Measurements from ENCODE around the gene NRG4. TPM values are rescaled to one million over a fixed set of nuclear protein-coding genes. Genes with fewer than 3 reads are reported as not detected.

Gene NRG4
- total and polyA plus RNA-seq, 11 donors: 1.1 TPM; not detected in 10

DNA sequence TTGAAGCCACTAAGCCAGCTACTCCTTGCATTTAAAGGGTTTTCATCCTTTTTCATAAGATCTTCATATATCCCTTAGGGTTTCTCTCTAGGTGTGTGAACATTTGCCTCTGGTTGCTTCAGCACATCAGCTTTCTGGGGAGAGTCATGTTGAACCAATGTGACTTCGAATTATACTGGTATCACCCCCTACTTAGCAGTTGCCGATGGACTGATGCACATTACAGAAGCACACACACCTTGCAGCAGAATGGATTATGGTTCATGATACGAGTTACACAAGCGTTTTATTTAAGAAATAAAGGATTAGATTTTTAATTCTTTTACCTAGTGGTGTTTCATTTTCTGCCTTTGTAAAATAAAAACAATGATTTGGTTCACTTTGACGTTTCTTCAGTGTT is 69.0 kb downstream of the NRG4 start:
- ATAC-seq (no peak), DNase-seq (no peak)
- Histone ChIP-seq H3K4me1 (no peaks in the 10 kb centered on the region), H3K36me3 (peaks cover 0 to 3% (median 0%) of the 10 kb centered on the region in 9 donors), H3K27ac (no peak overlapping the region), H3K4me3 (no peak overlapping the region), H3K9me3 (peaks cover 0 to 9% (median 0%) of the 10 kb centered on the region in 12 donors), H3K27me3 (peaks cover 0 to 19% (median 0%) of the 10 kb centered on the region in 9 donors)
- TF ChIP-seq, protein P1, sequence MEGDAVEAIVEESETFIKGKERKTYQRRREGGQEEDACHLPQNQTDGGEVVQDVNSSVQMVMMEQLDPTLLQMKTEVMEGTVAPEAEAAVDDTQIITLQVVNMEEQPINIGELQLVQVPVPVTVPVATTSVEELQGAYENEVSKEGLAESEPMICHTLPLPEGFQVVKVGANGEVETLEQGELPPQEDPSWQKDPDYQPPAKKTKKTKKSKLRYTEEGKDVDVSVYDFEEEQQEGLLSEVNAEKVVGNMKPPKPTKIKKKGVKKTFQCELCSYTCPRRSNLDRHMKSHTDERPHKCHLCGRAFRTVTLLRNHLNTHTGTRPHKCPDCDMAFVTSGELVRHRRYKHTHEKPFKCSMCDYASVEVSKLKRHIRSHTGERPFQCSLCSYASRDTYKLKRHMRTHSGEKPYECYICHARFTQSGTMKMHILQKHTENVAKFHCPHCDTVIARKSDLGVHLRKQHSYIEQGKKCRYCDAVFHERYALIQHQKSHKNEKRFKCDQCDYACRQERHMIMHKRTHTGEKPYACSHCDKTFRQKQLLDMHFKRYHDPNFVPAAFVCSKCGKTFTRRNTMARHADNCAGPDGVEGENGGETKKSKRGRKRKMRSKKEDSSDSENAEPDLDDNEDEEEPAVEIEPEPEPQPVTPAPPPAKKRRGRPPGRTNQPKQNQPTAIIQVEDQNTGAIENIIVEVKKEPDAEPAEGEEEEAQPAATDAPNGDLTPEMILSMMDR (IDR thresholded peaks at IDR 0.05): no peak
- no peak for TF ChIP-seq POLR2A (IDR thresholded peaks at IDR 0.05)
- intact Hi-C loops (cut with DNase I): no loop called here
- WGBS, 4 donors: 72 to 80% (median 76%) methylated on average over 5 of the region's 5 CpGs

DNA sequence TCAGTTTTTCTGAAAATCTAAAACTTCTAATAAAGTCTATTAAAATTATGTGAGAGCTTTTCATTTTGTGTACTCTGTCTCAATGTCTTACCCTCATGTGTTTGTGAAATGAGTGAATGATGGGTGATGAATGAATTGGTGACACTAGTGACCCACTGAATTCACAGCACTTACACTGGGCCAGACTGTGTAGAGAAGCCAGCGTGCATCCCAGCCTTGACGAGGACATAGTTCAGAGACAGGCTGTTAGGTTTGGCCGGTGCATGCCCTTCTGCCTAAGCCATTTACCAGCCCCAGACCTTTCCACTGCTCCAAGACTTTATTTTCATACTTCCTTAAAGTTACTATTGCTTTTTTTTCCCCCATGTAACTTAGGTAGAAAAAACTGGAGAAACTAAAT is 69.8 kb downstream of the NRG4 start:
- Histone ChIP-seq H3K4me3 (no peak overlapping the region), H3K27me3 (peaks cover 0 to 14% (median 0%) of the 10 kb centered on the region in 9 donors), H3K4me1 (no peaks in the 10 kb centered on the region), H3K9me3 (peaks cover 0 to 9% (median 0%) of the 10 kb centered on the region in 12 donors), H3K36me3 (peaks cover 0 to 5% (median 0%) of the 10 kb centered on the region in 9 donors), H3K27ac (no peak overlapping the region)
- WGBS, 4 donors: 53 to 63% (median 58%) methylated on average over 3 of the region's 3 CpGs
- ATAC-seq: no peak
- TF ChIP-seq, protein P1 (IDR thresholded peaks at IDR 0.05): no peak
- TF ChIP-seq POLR2A (IDR thresholded peaks at IDR 0.05): no peak
- intact Hi-C loops (cut with DNase I): no loop called here
- no peak for DNase-seq

DNA sequence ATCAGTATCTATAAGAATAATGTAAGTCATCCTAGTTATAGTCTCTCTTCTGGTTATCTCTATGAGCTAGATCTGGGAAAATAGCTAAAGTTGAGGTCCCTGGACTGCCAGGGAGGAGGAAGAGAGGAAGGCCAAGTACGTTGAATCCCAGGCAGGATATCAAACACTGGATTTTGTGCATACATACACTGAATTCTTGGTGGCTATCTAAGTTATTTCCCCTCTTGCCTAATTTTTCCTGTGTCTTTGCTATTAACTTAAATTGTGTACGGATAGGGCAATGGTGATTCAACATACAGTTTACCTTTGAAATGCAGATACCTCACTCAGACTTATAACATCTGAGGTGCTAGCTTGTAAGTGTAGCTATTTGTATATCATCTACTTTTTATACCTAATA is 81.4 kb downstream of the NRG4 start:
- no peak for ATAC-seq
- TF ChIP-seq POLR2A (IDR thresholded peaks at IDR 0.05): no peak
- TF ChIP-seq, protein P1 (IDR thresholded peaks at IDR 0.05): no peak
- intact Hi-C loops (cut with DNase I): no loop called here
- Histone ChIP-seq H3K27me3 (no peaks in the 10 kb centered on the region), H3K36me3 (peaks cover 0 to 66% (median 52%) of the 10 kb centered on the region in 9 donors), H3K9me3 (no peaks in the 10 kb centered on the region), H3K4me1 (peaks cover 0 to 8% (median 4%) of the 10 kb centered on the region in 12 donors), H3K4me3 (no peak overlapping the region), H3K27ac (no peak overlapping the region)
- 83 to 92% (median 86%) methylated on average over 2 of the region's 2 CpGs for WGBS, 4 donors
- no peak for DNase-seq

DNA sequence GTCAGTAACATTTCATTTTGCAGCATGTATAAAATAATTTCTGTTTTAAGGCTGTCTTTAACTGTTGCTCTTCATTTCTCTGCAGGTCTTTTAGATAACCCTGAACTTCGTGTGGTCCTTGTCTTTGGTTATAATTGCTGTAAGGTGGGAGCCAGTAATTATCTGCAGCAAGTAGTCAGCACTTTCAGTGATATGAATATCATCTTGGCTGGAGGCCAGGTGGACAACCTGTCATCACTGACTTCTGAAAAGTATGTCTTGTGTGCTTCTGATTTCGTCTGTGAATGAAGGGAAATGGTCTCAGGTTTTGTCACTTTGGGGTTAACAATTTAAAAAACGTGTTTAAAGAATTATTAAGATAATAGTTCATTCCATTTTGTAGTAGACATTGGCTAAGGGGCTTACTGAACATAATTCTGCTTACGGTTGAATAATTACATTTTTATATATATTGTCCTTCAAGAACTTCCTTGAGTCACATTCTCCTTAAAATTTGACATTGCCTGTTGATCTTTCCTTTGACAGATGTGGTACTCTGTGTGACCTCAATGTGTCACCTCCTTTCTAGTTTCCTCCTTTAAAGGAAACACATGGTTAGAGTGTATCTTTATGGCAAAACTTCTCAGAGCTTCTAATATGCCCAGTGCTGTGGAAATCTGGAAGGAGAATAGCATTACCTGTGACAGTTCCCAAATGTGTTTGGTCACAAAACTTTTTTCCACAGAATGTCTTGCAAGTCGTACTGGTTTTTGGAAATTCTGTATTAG is 82.2 kb downstream of the NRG4 start:
- WGBS, 4 donors: 32 to 47% (median 39%) methylated on average over 5 of the region's 5 CpGs
- Histone ChIP-seq H3K4me3 (no peak overlapping the region), H3K27me3 (no peaks in the 10 kb centered on the region), H3K36me3 (peaks cover 0 to 61% (median 45%) of the 10 kb centered on the region in 9 donors), H3K27ac (no peak overlapping the region), H3K4me1 (peaks cover 0 to 16% (median 8%) of the 10 kb centered on the region in 12 donors), H3K9me3 (no peaks in the 10 kb centered on the region)
- DNase-seq (no peak), ATAC-seq (no peak)
- TF ChIP-seq POLR2A (IDR thresholded peaks at IDR 0.05): no peak
- TF ChIP-seq, protein P1 (IDR thresholded peaks at IDR 0.05): no peak
- intact Hi-C loops (cut with DNase I): loop anchor here in 3 of 10 donors (10.0 kb wide), 2 partner anchors 115 to 205 kb away; a partner anchor contains a TSS
